Femur (tissue), 1 donor: Measurements from ENCODE around the gene TBC1D22B.

Experiments
- DNase-seq: peaks from one replicate; pipeline ENCODE4 v3.0.0-alpha.2; 2017

The TBC1D22B gene

DNA sequence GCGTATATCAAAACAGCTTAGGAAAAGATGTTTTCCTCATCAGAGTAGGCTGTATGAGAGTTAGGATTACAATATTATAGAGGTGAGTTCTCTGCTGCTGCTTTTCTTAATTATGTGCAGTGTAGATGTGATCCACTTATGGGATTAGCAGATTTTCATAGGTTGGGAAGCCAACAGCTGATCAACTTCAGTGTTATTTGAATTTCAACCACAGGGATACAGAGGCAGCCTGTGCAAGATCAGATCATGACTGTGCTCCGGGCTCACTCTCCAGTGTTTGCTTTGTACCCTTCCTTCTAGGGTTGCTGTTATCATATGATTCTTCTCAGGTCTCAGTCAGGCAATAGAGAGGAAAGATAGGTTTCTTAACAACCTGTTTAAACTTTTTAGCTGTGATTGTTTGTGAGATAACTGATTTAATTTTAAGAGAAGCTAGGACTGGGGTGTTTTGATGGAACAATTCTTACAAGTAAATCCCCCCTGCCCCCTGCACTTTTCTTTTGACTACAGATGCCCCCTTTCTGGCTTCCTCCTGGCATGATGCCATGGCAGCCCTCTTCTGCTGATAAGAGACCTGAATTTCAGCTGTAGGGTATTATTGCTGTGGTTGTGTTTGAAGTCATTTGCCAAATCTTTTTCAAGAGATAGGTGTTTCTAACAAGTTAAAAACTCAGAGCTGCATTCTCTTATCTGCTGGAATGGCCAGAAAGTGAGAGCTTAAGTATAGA lies 104.7 kb downstream of the TBC1D22B start:
- no peak for DNase-seq

GRCh38 chr6:37365791-37366190 lies 108.2 kb downstream of the TBC1D22B start:
- no peak for DNase-seq

- no peak for DNase-seq
Measured at GRCh38 chr6:37366910-37367309, 109.3 kb downstream of the TBC1D22B start.

- DNase-seq, result no peak
Measured at GRCh38 chr6:37368961-37369320, 111.4 kb downstream of the TBC1D22B start.

- DNase-seq, result no peak
Measured at GRCh38 chr6:37369321-37370201, 112.0 kb downstream of the TBC1D22B start.

- DNase-seq, result no peak
Measured at GRCh38 chr6:37371154-37372083, 113.8 kb downstream of the TBC1D22B start.

GRCh38 chr6:37372116-37372515 lies 114.5 kb downstream of the TBC1D22B start:
- DNase-seq, result no peak

- DNase-seq, result no peak
Measured at GRCh38 chr6:37373822-37374471, 116.4 kb downstream of the TBC1D22B start.

DNA sequence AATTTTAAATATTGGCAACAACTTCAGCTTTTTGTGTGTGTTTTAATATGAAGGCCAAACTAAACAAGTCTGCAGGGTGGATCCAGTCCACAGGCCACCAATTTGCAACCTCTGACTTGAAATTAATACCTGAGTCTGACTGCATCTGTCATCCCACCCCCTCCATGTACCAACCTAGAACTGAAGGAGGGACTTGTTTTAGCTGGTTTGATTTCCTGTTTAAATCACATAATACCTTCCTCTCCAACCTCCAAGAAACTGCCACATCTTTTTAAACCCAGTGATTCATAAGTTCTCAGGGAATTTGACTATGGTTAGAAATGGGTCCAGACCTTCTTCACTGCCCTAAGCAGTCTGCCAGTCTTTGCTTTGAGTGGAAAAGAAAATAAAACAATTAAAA lies 117.8 kb downstream of the TBC1D22B start:
- no peak for DNase-seq

- DNase-seq, result no peak
Measured at GRCh38 chr6:37376078-37376743, 118.6 kb downstream of the TBC1D22B start.

GRCh38 chr6:37381579-37381978 lies 124.0 kb downstream of the TBC1D22B start:
- no peak for DNase-seq
